ENCODE results near the gene DTNA. TPM values are rescaled to one million over a fixed set of nuclear protein-coding genes. Genes with fewer than 3 reads are reported as not detected.

DTNA gene
- total and polyA plus RNA-seq, 12 donors = 6.3 to 43.9 (median 22.3) TPM

- Histone ChIP-seq H3K27ac (no peak overlapping the region), H3K4me3 (no peak overlapping the region), H3K4me1 (replicated peaks in 1 of 2) (no peaks in the 10 kb centered on the region), H3K36me3 (replicated peaks in 1 of 2) (no peaks in the 10 kb centered on the region), H3K9me3 (replicated peaks in 1 of 3) (no peaks in the 10 kb centered on the region), H3K27me3 (no peaks in the 10 kb centered on the region)
- TF ChIP-seq, protein P1, sequence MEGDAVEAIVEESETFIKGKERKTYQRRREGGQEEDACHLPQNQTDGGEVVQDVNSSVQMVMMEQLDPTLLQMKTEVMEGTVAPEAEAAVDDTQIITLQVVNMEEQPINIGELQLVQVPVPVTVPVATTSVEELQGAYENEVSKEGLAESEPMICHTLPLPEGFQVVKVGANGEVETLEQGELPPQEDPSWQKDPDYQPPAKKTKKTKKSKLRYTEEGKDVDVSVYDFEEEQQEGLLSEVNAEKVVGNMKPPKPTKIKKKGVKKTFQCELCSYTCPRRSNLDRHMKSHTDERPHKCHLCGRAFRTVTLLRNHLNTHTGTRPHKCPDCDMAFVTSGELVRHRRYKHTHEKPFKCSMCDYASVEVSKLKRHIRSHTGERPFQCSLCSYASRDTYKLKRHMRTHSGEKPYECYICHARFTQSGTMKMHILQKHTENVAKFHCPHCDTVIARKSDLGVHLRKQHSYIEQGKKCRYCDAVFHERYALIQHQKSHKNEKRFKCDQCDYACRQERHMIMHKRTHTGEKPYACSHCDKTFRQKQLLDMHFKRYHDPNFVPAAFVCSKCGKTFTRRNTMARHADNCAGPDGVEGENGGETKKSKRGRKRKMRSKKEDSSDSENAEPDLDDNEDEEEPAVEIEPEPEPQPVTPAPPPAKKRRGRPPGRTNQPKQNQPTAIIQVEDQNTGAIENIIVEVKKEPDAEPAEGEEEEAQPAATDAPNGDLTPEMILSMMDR (IDR thresholded peaks at IDR 0.05) = no peak
- TF ChIP-seq POLR2A (IDR thresholded peaks at IDR 0.05) = no peak
- 68 to 88% (median 78%) methylated on average over 6 of the region's 6 CpGs for WGBS, 4 donors
- intact Hi-C loops (cut with DNase I) = no loop called here
- no peak for DNase-seq
Observed at GRCh38 chr18:34821669-34822210, 111.6 kb downstream of the DTNA start.

GRCh38 chr18:34828093-34828492, 118.0 kb downstream of the DTNA start:
- no peaks in the 10 kb centered on the region for H3K27me3 ChIP-seq
- H3K27ac ChIP-seq = no peak overlapping the region
- intact Hi-C loops (cut with DNase I) = no loop called here
- H3K4me1 ChIP-seq (replicated peaks in 1 of 2) = no peaks in the 10 kb centered on the region
- no peak for DNase-seq
- WGBS, 4 donors = 87 to 93% (median 92%) methylated on average over 2 of the region's 2 CpGs
- H3K4me3 ChIP-seq = no peak overlapping the region
- H3K36me3 ChIP-seq (replicated peaks in 1 of 2) = no peaks in the 10 kb centered on the region
- H3K9me3 ChIP-seq (replicated peaks in 1 of 3) = no peaks in the 10 kb centered on the region
- TF ChIP-seq, protein P1 (IDR thresholded peaks at IDR 0.05) = no peak
- TF ChIP-seq POLR2A (IDR thresholded peaks at IDR 0.05) = no peak

GRCh38 chr18:34834897-34835296, 124.8 kb downstream of the DTNA start:
- WGBS, 4 donors = 49 to 60% (median 54%) methylated on average over 2 of the region's 2 CpGs

GRCh38 chr18:34835466-34835865, 125.4 kb downstream of the DTNA start:
- H3K27me3 ChIP-seq = no peaks in the 10 kb centered on the region
- no peak for TF ChIP-seq POLR2A (IDR thresholded peaks at IDR 0.05)
- TF ChIP-seq, protein P1 (IDR thresholded peaks at IDR 0.05) = no peak
- no peak overlapping the region for H3K27ac ChIP-seq
- H3K36me3 ChIP-seq (replicated peaks in 1 of 2) = no peaks in the 10 kb centered on the region
- WGBS, 4 donors = 83 to 92% (median 86%) methylated on average over 3 of the region's 3 CpGs
- intact Hi-C loops (cut with DNase I) = no loop called here
- H3K4me1 ChIP-seq (replicated peaks in 1 of 2) = no peaks in the 10 kb centered on the region
- H3K4me3 ChIP-seq = no peak overlapping the region
- no peaks in the 10 kb centered on the region for H3K9me3 ChIP-seq (replicated peaks in 1 of 3)
- no peak for DNase-seq

More at GRCh38 chr18:34834897-34835296, 124.8 kb downstream of the DTNA start:
- no peak for DNase-seq
- Histone ChIP-seq H3K4me1 (replicated peaks in 1 of 2) (no peaks in the 10 kb centered on the region), H3K4me3 (no peak overlapping the region), H3K9me3 (replicated peaks in 1 of 3) (no peaks in the 10 kb centered on the region), H3K36me3 (replicated peaks in 1 of 2) (no peaks in the 10 kb centered on the region), H3K27me3 (no peaks in the 10 kb centered on the region), H3K27ac (peak overlapping the region in 1 of 5 donors; percentile 10)
- no peak for TF ChIP-seq POLR2A (IDR thresholded peaks at IDR 0.05)
- TF ChIP-seq, protein P1 (IDR thresholded peaks at IDR 0.05) = no peak
- intact Hi-C loops (cut with DNase I) = no loop called here

Measured in adrenal gland (tissue), 12 donors.